Ovary (tissue), 9 donors: ENCODE data around the gene FAM136A. TPM values are rescaled to one million over a fixed set of nuclear protein-coding genes. Genes with fewer than 3 reads are reported as not detected.
"Not testable (repeated sequence)": the region's sequence is repeated elsewhere in the genome, so short reads cannot be mapped to it uniquely, and the experiment has no call there.

Experiments used
- DNase-seq, 5 donors: peaks; one replicate each; pipeline ENCODE4 v3.0.0-alpha.2; 2019 to 2020
- H3K27ac ChIP-seq, 2 donors: fragments of 200-600 bp; one replicate each; pipeline versions ENCODE4 v1.5.1 to v1.8.0; 2019 to 2022
- H3K27me3 ChIP-seq: fragments of 200-600 bp; one replicate; pipeline ENCODE4 v1.8.0; 2022
- H3K36me3 ChIP-seq: fragments of 200-600 bp; sonication (generic); one replicate; pipeline ENCODE4 v1.5.1; 2019
- H3K4me1 ChIP-seq: one replicate; pipeline ENCODE4 v1.8.1; 2013; ENCODE audit warnings: mild to moderate bottlenecking, moderate library complexity; ENCODE audit not compliant: insufficient read depth
- H3K4me3 ChIP-seq: fragments of 200-600 bp; sonication (generic); one replicate; pipeline ENCODE4 v1.5.1; 2017
- H3K9me3 ChIP-seq, 2 donors: fragments of 200-600 bp in 1 of 2; sonication (generic) in 1 of 2; one replicate each; pipeline versions ENCODE4 v1.5.1 to v1.8.1; 2013 to 2019; ENCODE audit warnings: mild to moderate bottlenecking in 1 of 2, moderate library complexity in 1 of 2
- EP300 ChIP-seq: sonication (generic); formaldehyde crosslinking; IDR thresholded peaks from one replicate; pipeline ENCODE4 v1.6.1; 2017; ENCODE audit warnings: antibody characterized with exemption
- POLR2A ChIP-seq: fragments of 450-650 bp; IDR thresholded peaks from one replicate; pipeline ENCODE4 v1.6.1; 2017; ENCODE audit warnings: antibody characterized with exemption, mild to moderate bottlenecking, moderate library complexity
- WGBS, 3 donors: extraction: QIAGEN DNeasy Blood & Tissue Kit in 1 of 3; methylation state at CpG; one replicate each; pipeline versions ENCODE4 v1.1.5 to v1.1.7; 2013 to 2017; 5-methylcytosine and 5-hydroxymethylcytosine counted together
- intact Hi-C, 4 donors: fragments of 100-400 bp; cut with DNase I; formaldehyde crosslinking; loops; one replicate each; pipeline versions ENCODE4 v1.11.0 to v1.15.1; 2022 to 2023
- polyA plus RNA-seq, 2 donors: library from polyadenylated mRNA; stranded (reverse); fragments of 200-250 nt in 1 of 2; fragments of 350-450 nt in 1 of 2; fragmentation: Illumina TruSeq in 1 of 2; extraction: RNeasy Lipid Tissue Mini Kit (QIAGEN cat#74804) in 1 of 2; gene quantifications; one replicate each; pipeline ENCODE4 v1.2.3, GENCODE V29; 2013 to 2014
- total RNA-seq, 7 donors: library from RNA; depleted of rRNA in 2 of 7; stranded (reverse); fragments of >200 nt in 2 of 7; fragmentation: NEBNext Ultra II Directional in 3 of 7; extraction: Animal tissue kit (Norgen Biotek cat#: 25700) in 3 of 7; gene quantifications; one replicate each; pipeline versions ENCODE4 v1.1.0 to v1.2.4, GENCODE V29; 2016 to 2023
- TF ChIP-seq, protein P1 (sequence below), 3 donors: fragments of 450-650 bp in 2 of 3; fragments of 200-600 bp in 1 of 3; IDR thresholded peaks; one replicate each; pipeline versions ENCODE4 v1.5.1 to v1.8.0; 2016 to 2022; ENCODE audit warnings: antibody characterized with exemption in 3 of 3, mild to moderate bottlenecking in 1 of 3
- donor health status: DM: no; HTN: no; CAD: no; lungs with moderate emphysema.
- donor health status: DM: no; HTN: no; CAD: no.
- donor health status: Bipolar disorder and iron deficiency.
- donor health status: DM: yes; HTN: yes; CAD: no.
- donor health status: DM: no; HTN: no; CAD: no.
- donor health status: DM: yes; HTN: yes; CAD: no.

The FAM136A gene
- total and polyA plus RNA-seq, 9 donors = 10.4 to 34.5 (median 17.2) TPM

DNA sequence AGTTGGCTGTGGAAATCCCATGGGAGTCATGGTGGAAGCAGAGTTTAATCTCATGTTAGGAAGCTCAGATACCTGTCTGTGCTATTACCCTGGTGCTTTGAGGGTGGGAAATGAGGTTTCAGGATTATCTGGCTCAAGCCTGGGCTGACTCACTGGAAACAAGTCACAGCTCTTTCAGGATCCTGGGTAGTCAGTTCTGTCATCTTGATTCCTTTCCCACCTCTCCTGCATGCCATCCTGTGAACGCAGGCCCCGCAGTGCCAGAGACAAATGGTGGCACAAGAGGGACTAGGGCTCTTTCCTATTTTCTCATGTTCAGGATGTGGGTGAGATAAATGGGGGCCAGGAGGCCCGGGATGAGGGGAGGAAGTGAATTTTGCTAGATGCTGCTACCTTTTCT, 3.7 kb upstream of the FAM136A start:
- intact Hi-C loops = loop anchor here in 2 of 4 donors (10.0 kb wide), 2 partner anchors 309 to 391 kb away; partner anchors contain the start of gene MXD1 (in 1 of the 2)
- Histone ChIP-seq H3K36me3 (no peaks in the 10 kb centered on the region), H3K27me3 (no peaks in the 10 kb centered on the region), H3K4me3 (no peak overlapping the region), H3K4me1 (peaks cover 2% of the 10 kb centered on the region), H3K27ac (no peak overlapping the region), H3K9me3 (no peaks in the 10 kb centered on the region)
- no peak for DNase-seq
- 74 to 80% (median 76%) methylated on average over 3 of the region's 3 CpGs for whole genome bisulfite sequencing, 3 donors
- TF ChIP-seq POLR2A (no peak), EP300 (no peak)
- TF ChIP-seq, protein P1, sequence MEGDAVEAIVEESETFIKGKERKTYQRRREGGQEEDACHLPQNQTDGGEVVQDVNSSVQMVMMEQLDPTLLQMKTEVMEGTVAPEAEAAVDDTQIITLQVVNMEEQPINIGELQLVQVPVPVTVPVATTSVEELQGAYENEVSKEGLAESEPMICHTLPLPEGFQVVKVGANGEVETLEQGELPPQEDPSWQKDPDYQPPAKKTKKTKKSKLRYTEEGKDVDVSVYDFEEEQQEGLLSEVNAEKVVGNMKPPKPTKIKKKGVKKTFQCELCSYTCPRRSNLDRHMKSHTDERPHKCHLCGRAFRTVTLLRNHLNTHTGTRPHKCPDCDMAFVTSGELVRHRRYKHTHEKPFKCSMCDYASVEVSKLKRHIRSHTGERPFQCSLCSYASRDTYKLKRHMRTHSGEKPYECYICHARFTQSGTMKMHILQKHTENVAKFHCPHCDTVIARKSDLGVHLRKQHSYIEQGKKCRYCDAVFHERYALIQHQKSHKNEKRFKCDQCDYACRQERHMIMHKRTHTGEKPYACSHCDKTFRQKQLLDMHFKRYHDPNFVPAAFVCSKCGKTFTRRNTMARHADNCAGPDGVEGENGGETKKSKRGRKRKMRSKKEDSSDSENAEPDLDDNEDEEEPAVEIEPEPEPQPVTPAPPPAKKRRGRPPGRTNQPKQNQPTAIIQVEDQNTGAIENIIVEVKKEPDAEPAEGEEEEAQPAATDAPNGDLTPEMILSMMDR (IDR thresholded peaks at IDR 0.05) = no peak

DNA sequence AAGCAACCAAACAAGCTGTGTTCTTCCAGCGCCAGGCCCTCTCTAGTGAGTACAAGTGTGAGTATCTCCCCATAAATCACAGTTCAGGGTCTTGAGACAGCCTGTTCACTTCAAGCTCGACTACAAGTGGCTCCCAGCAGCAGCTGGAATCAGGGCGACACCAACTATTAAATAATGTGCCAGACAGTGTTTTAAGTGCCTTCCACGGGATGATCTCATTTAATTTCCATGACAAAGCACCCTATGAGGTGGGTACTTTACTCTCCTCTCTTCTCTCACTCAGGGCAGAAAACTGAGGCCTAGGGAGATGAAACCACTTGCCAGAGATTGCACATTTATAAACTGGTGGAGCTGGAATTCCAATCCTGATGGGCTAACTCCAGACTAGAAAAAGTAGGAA, 2.6 kb upstream of the FAM136A start:
- DNase-seq = no peak
- Histone ChIP-seq H3K27ac (no peak overlapping the region), H3K36me3 (no peaks in the 10 kb centered on the region), H3K4me1 (peaks cover 2% of the 10 kb centered on the region), H3K9me3 (no peaks in the 10 kb centered on the region), H3K27me3 (no peaks in the 10 kb centered on the region), H3K4me3 (no peak overlapping the region)
- TF ChIP-seq, protein P1 (IDR thresholded peaks at IDR 0.05) = no peak
- TF ChIP-seq POLR2A = no peak
- no peak for TF ChIP-seq EP300
- WGBS, 3 donors = 53 to 65% (median 55%) methylated on average over 4 of the region's 4 CpGs
- intact Hi-C loops = loop anchor here in 2 of 4 donors (5.0 to 10.0 kb wide), 3 partner anchors 310 to 392 kb away; partner anchors contain the start of gene MXD1 (in 1 of the 2)

DNA sequence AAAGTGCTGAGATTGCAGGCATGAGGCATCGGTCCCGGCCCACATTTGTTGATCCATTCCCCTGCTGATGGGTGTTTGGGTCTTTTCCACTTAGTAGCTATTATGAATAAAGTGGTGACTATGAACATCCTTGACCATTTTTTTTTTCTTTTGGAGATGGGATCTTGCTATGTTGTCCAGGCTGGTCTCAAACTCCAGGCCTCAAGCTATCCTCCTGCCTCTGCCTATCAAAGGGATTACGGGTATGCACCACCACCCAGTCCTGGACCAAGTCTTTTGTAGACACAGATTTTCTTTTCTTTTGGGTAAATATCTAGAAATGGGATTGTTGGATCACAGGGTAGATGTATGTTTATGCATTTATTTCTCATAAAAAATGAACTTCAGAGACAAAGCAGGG, 1.3 kb upstream of the FAM136A start:
- H3K4me3 ChIP-seq = no peak overlapping the region
- H3K27me3 ChIP-seq = no peaks in the 10 kb centered on the region
- 86 to 91% (median 88%) methylated on average over 3 of the region's 3 CpGs for WGBS, 3 donors
- no peak for DNase-seq
- H3K4me1 ChIP-seq = peaks cover 2% of the 10 kb centered on the region
- TF ChIP-seq POLR2A (no peak), EP300 (no peak)
- TF ChIP-seq, protein P1 (IDR thresholded peaks at IDR 0.05) = no peak
- H3K27ac ChIP-seq = no peak overlapping the region
- H3K9me3 ChIP-seq = no peaks in the 10 kb centered on the region
- intact Hi-C loops = loop anchor here in 2 of 4 donors (5.0 to 10.0 kb wide), 3 partner anchors 312 to 391 kb away; partner anchors contain the start of gene MXD1 (in 1 of the 2)
- no peaks in the 10 kb centered on the region for H3K36me3 ChIP-seq

DNA sequence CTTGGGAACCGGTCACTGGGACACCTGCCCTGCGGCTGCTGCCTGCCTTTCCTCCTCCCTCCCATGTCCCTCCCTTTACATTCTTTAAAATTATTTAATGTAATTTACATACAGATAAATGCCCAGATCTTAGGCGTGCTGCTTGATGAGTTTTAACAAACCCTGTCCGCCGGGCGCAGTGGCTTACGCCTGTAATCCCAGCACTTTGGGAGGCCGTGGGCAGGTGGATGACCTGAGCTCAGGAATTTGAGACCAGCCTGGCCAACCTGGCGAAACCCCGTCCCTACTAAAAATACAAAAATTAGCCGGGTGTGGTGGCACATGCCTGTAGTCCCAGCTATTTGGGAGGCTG, 304 bp upstream of the FAM136A start:
- H3K9me3 ChIP-seq, DNase-seq, H3K27ac ChIP-seq, H3K4me1 ChIP-seq, H3K27me3 ChIP-seq, H3K36me3 ChIP-seq: not testable (repeated sequence)
- peak overlapping the region; percentile 82 for H3K4me3 ChIP-seq
- intact Hi-C loops = loop anchor here in 2 of 4 donors (5.0 to 10.0 kb wide), 3 partner anchors 313 to 390 kb away; partner anchors contain the start of gene MXD1 (in 1 of the 2)
- 32 to 36% (median 36%) methylated on average over 11 of the region's 11 CpGs for WGBS, 3 donors

- Histone ChIP-seq H3K27ac (peak overlapping the region; percentile 52 to 75), H3K9me3 (no peaks in the 10 kb centered on the region), H3K36me3 (no peaks in the 10 kb centered on the region), H3K27me3 (no peaks in the 10 kb centered on the region), H3K4me3 (peak overlapping the region; percentile 82), H3K4me1 (peaks cover 2% of the 10 kb centered on the region)
- 57 to 65% (median 63%) methylated on average over 10 of the region's 10 CpGs for WGBS, 3 donors
- peak in 1 of 5 donors; percentile 30 for DNase-seq
- intact Hi-C loops = loop anchor here in 2 of 4 donors (5.0 to 10.0 kb wide), 3 partner anchors 314 to 389 kb away; partner anchors contain the start of gene MXD1 (in 1 of the 2)
- TF ChIP-seq POLR2A (no peak), EP300 (no peak)
- TF ChIP-seq, protein P1 (IDR thresholded peaks at IDR 0.05) = no peak
Measured at GRCh38 chr2:70300771-70301343, 1.0 kb downstream of the FAM136A start.

GRCh38 chr2:70297828-70298227, 4.0 kb downstream of the FAM136A start:
- not testable (repeated sequence) for H3K36me3 ChIP-seq, H3K4me1 ChIP-seq, H3K27me3 ChIP-seq, H3K4me3 ChIP-seq, H3K9me3 ChIP-seq, H3K27ac ChIP-seq, DNase-seq
- 84 to 91% (median 88%) methylated on average over 4 of the region's 4 CpGs for WGBS, 3 donors
- intact Hi-C loops = loop anchor here in 2 of 4 donors (10.0 kb wide), 2 partner anchors 213 to 383 kb away; partner anchors contain the start of genes MXD1 (in 1 of the 2) and PCBP1 (in 1 of the 2)
